K562 (cell line): Measurements from ENCODE around the gene IRX5. TPM values are rescaled to one million over a fixed set of nuclear protein-coding genes. Genes with fewer than 3 reads are reported as not detected.

Source experiments
- ATAC-seq: fragments of 200-7000 bp; cut with Tn5 transposase; 3 replicates; pipeline ENCODE4 v1.9.1; 2020; ENCODE audit warnings: moderate library complexity
- BruUV-seq: library from RNA; stranded (reverse); fragments of 400-500 nt; replicated peaks from 2 replicates; lab custom pipeline; 2021; lab: Mats Ljungman, UMichigan
- CTCF ChIA-PET: fragments of 300-600 bp; formaldehyde crosslinking; extraction: SDS; loops from one replicate; lab custom pipeline; 2021; ENCODE audit warnings: low intra/inter-chr PET ratio; lab: Yijun Ruan, JAX
- POLR2A ChIA-PET: fragments of 300-600, 350-650 bp; sonication (Branson Sonifier 250); formaldehyde crosslinking; extraction: SDS; loops from one replicate; lab custom pipeline; 2021; ENCODE audit warnings: antibody characterized with exemption, inconsistent platforms; lab: Yijun Ruan, JAX
- DNase-seq, 4 experiments: peaks; one replicate each; pipeline versions ENCODE4 v3.0.0 to v3.0.0-alpha.2; 2011 to 2018; ENCODE audit warnings: low spot score in 3 of 4, mixed read lengths in 3 of 4; ENCODE audit errors: extremely low read depth in 1 of 4
- FAIRE-seq: peaks from 2 replicates; lab custom pipeline; 2011; peaks lifted over from hg19 to GRCh38; lab: Jason Lieb, UNC
- H2AFZ ChIP-seq: 2 replicates; pipeline ENCODE4 v1.6.0; 2011; ENCODE audit warnings: low read depth, low read length, control low read depth, inconsistent platforms
- H3K27ac ChIP-seq: fragments of 200-600 bp; 3 replicates; pipeline ENCODE4 v1.8.0; 2011; ENCODE audit warnings: low read depth, mild to moderate bottlenecking, control low read depth, inconsistent platforms, low read length, moderate library complexity, mixed read lengths; ENCODE audit errors: extremely low read depth
- H3K27me3 ChIP-seq, 2 experiments: fragments of 300-600 bp in 1 of 2; 2 replicates in 1 of 2; 3 replicates in 1 of 2; pipeline versions ENCODE4 v1.6.0 to v1.8.0; 2011; ENCODE audit warnings: inconsistent platforms in 2 of 2, low read length in 2 of 2, mild to moderate bottlenecking in 1 of 2, mixed read lengths in 1 of 2, moderate library complexity in 1 of 2; ENCODE audit not compliant: control insufficient read depth in 2 of 2, insufficient read depth in 2 of 2
- H3K36me3 ChIP-seq: fragments of 300-600 bp; 3 replicates; pipeline ENCODE4 v1.8.0; 2011; ENCODE audit warnings: mild to moderate bottlenecking, low read length, inconsistent platforms; ENCODE audit not compliant: control insufficient read depth, insufficient read depth
- H3K4me1 ChIP-seq, 2 experiments: fragments of 200-600 bp in 1 of 2; replicated peaks in 1 of 2; 2 replicates in 1 of 2; 3 replicates in 1 of 2; pipeline versions ENCODE4 v1.5.1 to v1.8.0; 2011; ENCODE audit warnings: inconsistent platforms in 2 of 2, low read length in 2 of 2, mild to moderate bottlenecking in 1 of 2, mixed read lengths in 1 of 2, moderate library complexity in 1 of 2; ENCODE audit not compliant: control insufficient read depth in 2 of 2, insufficient read depth in 2 of 2
- H3K4me2 ChIP-seq: 2 replicates; pipeline ENCODE4 v1.6.1; 2011; ENCODE audit warnings: low read length, control low read depth, inconsistent platforms, mixed read lengths; ENCODE audit not compliant: insufficient read depth
- H3K4me3 ChIP-seq: fragments of 200-600 bp; sonication (generic), shearing (Covaris generic); 2 replicates; pipeline ENCODE4 v1.5.1; 2016; ENCODE audit warnings: control low read depth, inconsistent platforms
- H3K79me2 ChIP-seq: fragments of 200-600 bp; 3 replicates; pipeline ENCODE4 v1.8.0; 2011; ENCODE audit warnings: low read length, inconsistent platforms; ENCODE audit not compliant: control insufficient read depth, insufficient read depth
- H3K9ac ChIP-seq, 2 experiments: 2 replicates each; pipeline versions ENCODE4 v1.6.0 to v1.6.1; 2011; ENCODE audit warnings: low read depth in 2 of 2, low read length in 2 of 2, control low read depth in 1 of 2, inconsistent platforms in 1 of 2, mild to moderate bottlenecking in 1 of 2, mixed read lengths in 1 of 2; ENCODE audit not compliant: insufficient read depth in 1 of 2
- H3K9me1 ChIP-seq: one replicate; pipeline ENCODE4 v1.6.0; 2011; ENCODE audit warnings: inconsistent platforms, mild to moderate bottlenecking, low read length, moderate library complexity; ENCODE audit not compliant: control insufficient read depth, insufficient read depth
- H3K9me3 ChIP-seq: replicated peaks from 2 replicates; pipeline ENCODE4 v1.5.1; 2011; ENCODE audit warnings: low read depth, low read length, inconsistent platforms; ENCODE audit not compliant: control insufficient read depth, insufficient read depth
- H4K20me1 ChIP-seq: replicated peaks from 2 replicates; pipeline ENCODE4 v1.6.1; 2011; ENCODE audit warnings: low read length, inconsistent platforms, mixed read lengths; ENCODE audit not compliant: control insufficient read depth, insufficient read depth
- ARID1B ChIP-seq: fragments of 450-650 bp; IDR thresholded peaks from 2 replicates; pipeline ENCODE4 v1.6.1; 2016; ENCODE audit warnings: antibody characterized with exemption, mild to moderate bottlenecking, inconsistent platforms
- ASH1L ChIP-seq: fragments of 450-650 bp; IDR thresholded peaks from 2 replicates; pipeline ENCODE4 v1.6.1; 2018; ENCODE audit warnings: borderline replicate concordance, mild to moderate bottlenecking, low read depth; ENCODE audit not compliant: partially characterized antibody
- ATF7 ChIP-seq: fragments of 450-650 bp; IDR thresholded peaks from 2 replicates; pipeline ENCODE4 v1.7.1; 2014; ENCODE audit warnings: mild to moderate bottlenecking, moderate library complexity
- CHD1 ChIP-seq: fragments of 200-600 bp; sonication (generic); IDR thresholded peaks from one replicate; pipeline ENCODE4 v1.6.1; 2012; ENCODE audit warnings: mild to moderate bottlenecking, moderate library complexity, low read length, inconsistent platforms
- CREB1 ChIP-seq, 2 experiments: sonication (generic) in 1 of 2; formaldehyde crosslinking in 1 of 2; IDR thresholded peaks; 2 replicates each; pipeline versions ENCODE4 v1.6.1 to v1.8.0; 2012 to 2022; ENCODE audit warnings: inconsistent platforms in 1 of 2, mild to moderate bottlenecking in 1 of 2, missing genetic modification reagents in 1 of 2, moderate library complexity in 1 of 2
- CXXC5 ChIP-seq: fragments of 250-450 bp; sonication (Bioruptor Pico); IDR thresholded peaks from 2 replicates; pipeline ENCODE4 v1.8.0; 2022; ENCODE audit warnings: inconsistent platforms, mild to moderate bottlenecking, moderate library complexity
- DPF2 ChIP-seq: fragments of 450-650 bp; IDR thresholded peaks from 2 replicates; pipeline ENCODE4 v1.6.1; 2016
- E2F5 ChIP-seq: sonication (generic); formaldehyde crosslinking; IDR thresholded peaks from 2 replicates; pipeline ENCODE4 v1.8.0; 2022; ENCODE audit warnings: mild to moderate bottlenecking, missing genetic modification reagents
- EGR1 ChIP-seq: fragments of 450-650 bp; conservative IDR thresholded peaks from 2 replicates; pipeline ENCODE4 v1.6.1; 2017; ENCODE audit warnings: mild to moderate bottlenecking
- FOXM1 ChIP-seq, 2 experiments: fragments of 450-650 bp in 1 of 2; sonication (generic) in 1 of 2; formaldehyde crosslinking in 1 of 2; IDR thresholded peaks; 2 replicates each; pipeline versions ENCODE4 v1.6.1 to v1.9.0; 2017 to 2022; ENCODE audit warnings: low read depth in 2 of 2, mild to moderate bottlenecking in 2 of 2, missing genetic modification reagents in 1 of 2, moderate library complexity in 1 of 2
- KDM4B ChIP-seq, 2 experiments: fragments of 450-650 bp in 1 of 2; sonication (generic) in 1 of 2; IDR thresholded peaks; 2 replicates each; pipeline ENCODE4 v1.6.1; 2016 to 2017; ENCODE audit warnings: borderline replicate concordance in 2 of 2, antibody characterized with exemption in 1 of 2, low read depth in 1 of 2, mild to moderate bottlenecking in 1 of 2
- L3MBTL2 ChIP-seq: fragments of 450-650 bp; IDR thresholded peaks from 2 replicates; pipeline ENCODE4 v1.6.1; 2016; ENCODE audit warnings: mild to moderate bottlenecking, moderate library complexity
- MCM2 ChIP-seq: fragments of 450-650 bp; IDR thresholded peaks from 2 replicates; pipeline ENCODE4 v1.6.1; 2017; ENCODE audit warnings: low read depth, mild to moderate bottlenecking
- PHF20 ChIP-seq: fragments of 450-650 bp; IDR thresholded peaks from 2 replicates; pipeline ENCODE4 v1.6.1; 2018; ENCODE audit not compliant: partially characterized antibody
- RFX7 ChIP-seq: fragments of 250-450 bp; sonication (Bioruptor Pico); IDR thresholded peaks from 2 replicates; pipeline ENCODE4 v1.5.1; 2021; ENCODE audit warnings: mild to moderate bottlenecking
- SMARCA4 ChIP-seq: fragments of 450-650 bp; IDR thresholded peaks from 2 replicates; pipeline ENCODE4 v1.6.1; 2016
- SP1 ChIP-seq: sonication (generic); formaldehyde crosslinking; IDR thresholded peaks from 2 replicates; pipeline ENCODE4 v1.8.1; 2022; ENCODE audit warnings: mild to moderate bottlenecking, missing genetic modification reagents
- TARDBP ChIP-seq: fragments of 450-650 bp; IDR thresholded peaks from 2 replicates; pipeline ENCODE4 v1.6.1; 2016
- TEAD4 ChIP-seq, 2 experiments: sonication (generic) in 1 of 2; formaldehyde crosslinking in 1 of 2; IDR thresholded peaks; 2 replicates each; pipeline versions ENCODE4 v1.6.1 to v1.8.0; 2012 to 2022; ENCODE audit warnings: borderline replicate concordance in 1 of 2, inconsistent platforms in 1 of 2, low read length in 1 of 2, mild to moderate bottlenecking in 1 of 2, missing genetic modification reagents in 1 of 2
- ZBED1 ChIP-seq: IDR thresholded peaks from 2 replicates; pipeline ENCODE4 v1.6.1; 2014
- ZNF165 ChIP-seq: fragments of 250-450 bp; sonication (Bioruptor Pico); IDR thresholded peaks from 2 replicates; pipeline ENCODE4 v1.4.0; 2020; ENCODE audit warnings: borderline replicate concordance
- ZNF347 ChIP-seq: fragments of 450-650 bp; formaldehyde crosslinking; IDR thresholded peaks from 2 replicates; pipeline ENCODE4 v1.4.0; 2020; ENCODE audit warnings: low read depth, mild to moderate bottlenecking, moderate library complexity
- ZNF561 ChIP-seq: fragments of 450-650 bp; formaldehyde crosslinking; conservative IDR thresholded peaks from 2 replicates; pipeline ENCODE4 v1.4.0; 2020; ENCODE audit warnings: mild to moderate bottlenecking, moderate library complexity
- ZNF717 ChIP-seq: fragments of 250-450 bp; sonication (Bioruptor Pico); IDR thresholded peaks from 2 replicates; pipeline ENCODE4 v1.5.0; 2021
- WGBS: fragments of 100-300 bp; shearing (Covaris generic); methylation state at CpG from one replicate; pipeline ENCODE4 v1.1.6; 2016; ENCODE audit warnings: low coverage, mixed read lengths; ENCODE audit not compliant: insufficient coverage; ENCODE audit errors: missing lambda C conversion rate; 5-methylcytosine and 5-hydroxymethylcytosine counted together
- in situ Hi-C: fragments of 300-500 bp; cut with MboI; formaldehyde crosslinking; loops from 4 replicates; pipeline ENCODE4 v1.15.0; 2018; ENCODE audit warnings: inconsistent platforms, mixed read lengths
- intact Hi-C: fragments of 100-400 bp; cut with micrococcal nuclease; formaldehyde crosslinking; loops from 2 replicates; pipeline ENCODE4 v1.14.2; 2022
- polyA plus RNA-seq, 8 experiments: library from polyadenylated mRNA; depleted of rRNA in 4 of 8; stranded (reverse) in 5 of 8; unstranded in 3 of 8; fragments of >200 nt; fragmentation: Nextera tagmentation in 2 of 8; fragmentation: Illumina TruSeq in 1 of 8; extraction: Ambion mirVana in 2 of 8; extraction: Trizol in 1 of 8; gene quantifications; 2 replicates each; pipeline versions ENCODE4 v1.2.1 to v1.2.3, GENCODE V29; 2011 to 2014; ENCODE audit warnings: inconsistent platforms in 1 of 8, missing spikeins in 1 of 8
- total RNA-seq, 7 experiments: library from RNA; depleted of rRNA in 6 of 7; stranded (reverse); fragments of >200 nt in 6 of 7; fragmentation: Illumina TruSeq in 2 of 7; extraction: Trizol in 2 of 7; gene quantifications; 2 replicates each; pipeline versions ENCODE4 v1.2.1 to v1.2.3, GENCODE V29; 2011 to 2021; ENCODE audit warnings: low replicate concordance in 1 of 7
- TF ChIP-seq, protein P1 (sequence below): sonication (generic); formaldehyde crosslinking; IDR thresholded peaks from 2 replicates; pipeline ENCODE4 v1.8.0; 2022; ENCODE audit warnings: missing genetic modification reagents, mild to moderate bottlenecking, moderate library complexity, borderline replicate concordance

The IRX5 gene
- total and polyA plus RNA-seq, 9 of the 15 experiments (the other 6 are each of a cell fraction or from before 2014, with no cell fraction given) = 0.20 to 4.2 (median 0.94) TPM

GRCh38 chr16:54928016-54928356 is 2.7 kb upstream of the IRX5 start:
- peaks cover 26 to 37% of the 10 kb centered on the region in 2 experiments for H3K4me1 ChIP-seq
- BruUV-seq = no TSS peak
- peaks cover 46% of the 10 kb centered on the region for H3K79me2 ChIP-seq
- no peaks in the 10 kb centered on the region for H3K9me3 ChIP-seq
- H3K9ac ChIP-seq = peak overlapping the region; percentile 59 to 85; a peak in 3 of 4 replicates
- peak overlapping the region; percentile 93 for H2AFZ ChIP-seq
- peak overlapping the region; percentile 94 for H3K4me2 ChIP-seq
- FAIRE-seq (no peak), ATAC-seq (no peak), DNase-seq (peak in 1 of 4 experiments; percentile 43)
- no peaks in the 10 kb centered on the region for H3K27me3 ChIP-seq
- intact Hi-C loops = no loop called here
- peak overlapping the region; percentile 80 for H3K4me3 ChIP-seq
- POLR2A ChIA-PET = interaction anchor here (1.0 kb wide), 1 partner anchor 11 kb away, joined by 5 read pairs; no protein-coding TSS in a partner anchor
- peaks cover 5% of the 10 kb centered on the region; the same call in 1 of the 2 replicates for H4K20me1 ChIP-seq
- H3K9me1 ChIP-seq = no peaks in the 10 kb centered on the region
- CTCF ChIA-PET = no interaction called here
- WGBS = under 1% methylated on average over 13 of the region's 13 CpGs
- peak overlapping the region; percentile 96 for H3K27ac ChIP-seq
- in situ Hi-C loops = no loop called here
- 0 out of 3 replicates have a peak, but pooled peaks cover 3% of the 10 kb centered on the region for H3K36me3 ChIP-seq
- 0 out of 2 replicates have a peak, but pooled peaks have one; percentile 28 for TF ChIP-seq ARID1B
- TF ChIP-seq, protein P1, sequence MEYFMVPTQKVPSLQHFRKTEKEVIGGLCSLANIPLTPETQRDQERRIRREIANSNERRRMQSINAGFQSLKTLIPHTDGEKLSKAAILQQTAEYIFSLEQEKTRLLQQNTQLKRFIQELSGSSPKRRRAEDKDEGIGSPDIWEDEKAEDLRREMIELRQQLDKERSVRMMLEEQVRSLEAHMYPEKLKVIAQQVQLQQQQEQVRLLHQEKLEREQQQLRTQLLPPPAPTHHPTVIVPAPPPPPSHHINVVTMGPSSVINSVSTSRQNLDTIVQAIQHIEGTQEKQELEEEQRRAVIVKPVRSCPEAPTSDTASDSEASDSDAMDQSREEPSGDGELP (CRISPR knock-in tag) = peak; percentile 52; the same call in 1 of the 2 replicates
- 0 out of 2 replicates have a peak, but pooled peaks have one; percentile 6 for TF ChIP-seq TEAD4 (IDR thresholded peaks at IDR 0.05; ENCODE audit: low read length)
- TF ChIP-seq TEAD4 (CRISPR knock-in tag; IDR thresholded peaks at IDR 0.05; ENCODE audit: borderline replicate concordance) = no peak
- 0 out of 2 replicates have a peak, but pooled peaks have one; percentile 42 for TF ChIP-seq FOXM1 (IDR thresholded peaks at IDR 0.05; ENCODE audit: low read depth)
- TF ChIP-seq FOXM1 (CRISPR knock-in tag; IDR thresholded peaks at IDR 0.05; ENCODE audit: low read depth) = no peak
- no peak for TF ChIP-seq CHD1
- no peak for TF ChIP-seq ATF7
- TF ChIP-seq KDM4B (IDR thresholded peaks at IDR 0.05; ENCODE audit: borderline replicate concordance in 2 of 2, low read depth in 1 of 2) = no peak
- no peak for TF ChIP-seq ASH1L
- TF ChIP-seq EGR1 = peak; percentile 75
- no peak for TF ChIP-seq ZNF165
- no peak for TF ChIP-seq PHF20
- TF ChIP-seq MCM2 = no peak
- TF ChIP-seq ZNF347 = no peak
- TF ChIP-seq SP1 = no peak
- TF ChIP-seq ZBED1 = no peak
- no peak for TF ChIP-seq TARDBP
- no peak for TF ChIP-seq ZNF561 (CRISPR knock-in tag)
- TF ChIP-seq SMARCA4 = peak; percentile 58
- no peak for TF ChIP-seq RFX7 (CRISPR knock-in tag)
- no peak for TF ChIP-seq E2F5
- TF ChIP-seq DPF2 = peak; percentile 45; the same call in 1 of the 2 replicates
- no peak for TF ChIP-seq ZNF717 (CRISPR knock-in tag)
- no peak for TF ChIP-seq L3MBTL2
- peak; percentile 51; the same call in 1 of the 2 replicates for TF ChIP-seq CXXC5 (CRISPR knock-in tag)
- no peak for TF ChIP-seq CREB1 (IDR thresholded peaks at IDR 0.05)
- TF ChIP-seq CREB1 (CRISPR knock-in tag; IDR thresholded peaks at IDR 0.05) = no peak
